Gastrocnemius medialis (tissue), 4 donors: ENCODE measurements around the gene FCRL2. TPM values are rescaled to one million over a fixed set of nuclear protein-coding genes. Genes with fewer than 3 reads are reported as not detected.

ENCODE experiments used
- ATAC-seq, 2 donors: fragments of 150-250 bp; one replicate each; pipeline ENCODE4 v1.9.1; 2016
- DNase-seq, 2 donors: peaks; one replicate each; pipeline ENCODE4 v3.0.0-alpha.2; 2019
- H3K27ac ChIP-seq, 4 donors: fragments of 200-600 bp; sonication (generic); 1 replicate in 1 of 4; 2 replicates in 3 of 4; pipeline ENCODE4 v1.5.1; 2016 to 2018; ENCODE audit warnings: mild to moderate bottlenecking in 2 of 4, moderate library complexity in 1 of 4
- H3K27me3 ChIP-seq, 3 donors: fragments of 200-600 bp; sonication (generic) in 2 of 3; 1 replicate in 1 of 3; 2 replicates in 2 of 3; pipeline versions ENCODE4 v1.5.1 to v1.6.0; 2016 to 2019; ENCODE audit warnings: mild to moderate bottlenecking in 1 of 3, moderate library complexity in 1 of 3
- H3K36me3 ChIP-seq, 2 donors: fragments of 200-600 bp; sonication (generic) in 1 of 2; one replicate each; pipeline ENCODE4 v1.5.1; 2017 to 2018
- H3K4me1 ChIP-seq, 2 donors: fragments of 200-600 bp; sonication (generic) in 1 of 2; one replicate each; pipeline ENCODE4 v1.5.1; 2016 to 2017; ENCODE audit warnings: mild to moderate bottlenecking in 2 of 2
- H3K4me3 ChIP-seq, 4 donors: fragments of 200-600 bp; sonication (generic) in 3 of 4; 1 replicate in 1 of 4; 2 replicates in 3 of 4; pipeline ENCODE4 v1.5.1; 2016 to 2019; ENCODE audit warnings: mild to moderate bottlenecking in 2 of 4
- H3K9me3 ChIP-seq, 3 donors: fragments of 200-600 bp; sonication (generic) in 2 of 3; 1 replicate in 1 of 3; 2 replicates in 2 of 3; pipeline ENCODE4 v1.5.1; 2016 to 2019
- CTCF ChIP-seq, 5 experiments: fragments of 450-650 bp in 3 of 5; fragments of 200-600 bp in 2 of 5; sonication (generic) in 2 of 5; IDR thresholded peaks in 4 of 5; conservative IDR thresholded peaks in 1 of 5; 1 replicate in 4 of 5; 2 replicates in 1 of 5; pipeline ENCODE4 v1.5.1; 2016 to 2019; ENCODE audit warnings: antibody characterized with exemption in 5 of 5, mild to moderate bottlenecking in 3 of 5, moderate library complexity in 3 of 5
- POLR2A ChIP-seq, 2 donors: fragments of 450-650 bp; IDR thresholded peaks; one replicate each; pipeline ENCODE4 v1.6.1; 2017; ENCODE audit warnings: antibody characterized with exemption in 2 of 2, mild to moderate bottlenecking in 2 of 2, moderate library complexity in 2 of 2
- in situ Hi-C, 4 donors: fragments of 200-750 bp; cut with MboI; loops; one replicate each; pipeline versions ENCODE4 v1.15.0 to v1.8.0; 2017; ENCODE audit warnings: low sequenced_read_pairs in 4 of 4
- intact Hi-C: fragments of 100-400 bp; cut with DNase I; formaldehyde crosslinking; loops from one replicate; pipeline ENCODE4 v1.15.1; 2023; ENCODE audit warnings: low total_unique reads
- total RNA-seq, 4 donors: library from RNA; depleted of rRNA; stranded (reverse); fragments of >200 nt; gene quantifications; one replicate each; pipeline versions ENCODE4 v1.1.0 to v1.2.3, GENCODE V29; 2016

FCRL2 gene
- total RNA-seq, 4 donors from 2014 or later = 0.19 TPM; not detected in 3

DNA sequence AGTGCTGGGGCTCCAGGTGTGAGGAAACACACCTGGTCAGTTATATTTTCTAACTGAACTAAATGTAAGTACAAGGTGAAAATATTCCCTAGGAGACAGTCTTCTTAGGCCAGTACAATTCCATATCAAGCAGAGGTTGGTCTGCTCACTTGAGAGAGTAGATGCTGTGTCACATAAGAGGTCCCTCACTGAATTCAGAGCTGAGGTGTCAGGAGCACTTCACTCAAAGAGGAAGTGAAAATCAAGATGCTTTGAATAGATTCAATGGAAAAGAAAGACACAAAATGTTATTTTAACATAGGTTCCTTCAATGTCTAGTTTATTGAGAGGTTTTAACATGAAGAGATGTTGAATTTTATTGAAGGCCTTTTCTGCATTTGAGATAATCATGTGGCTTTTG is 72.1 kb downstream of the FCRL2 start:
- ATAC-seq = no peak
- TF ChIP-seq CTCF (IDR thresholded peaks at IDR 0.05 in 4 of 5, conservative IDR thresholded peaks at IDR 0.05 in 1 of 5) = no peak
- no peak for TF ChIP-seq POLR2A (IDR thresholded peaks at IDR 0.05)
- no peak overlapping the region for H3K4me3 ChIP-seq
- no peaks in the 10 kb centered on the region for H3K27me3 ChIP-seq
- no peaks in the 10 kb centered on the region for H3K4me1 ChIP-seq
- H3K9me3 ChIP-seq = no peaks in the 10 kb centered on the region
- intact Hi-C loops (no loop called here), in situ Hi-C loops (no loop called here)
- DNase-seq = no peak
- H3K36me3 ChIP-seq = no peaks in the 10 kb centered on the region
- no peak overlapping the region for H3K27ac ChIP-seq

GRCh38 chr1:157703981-157704380 is 73.0 kb downstream of the FCRL2 start:
- H3K9me3 ChIP-seq = no peaks in the 10 kb centered on the region
- H3K4me3 ChIP-seq = no peak overlapping the region
- H3K4me1 ChIP-seq = no peaks in the 10 kb centered on the region
- no peak overlapping the region for H3K27ac ChIP-seq
- intact Hi-C loops (no loop called here), in situ Hi-C loops (no loop called here)
- H3K36me3 ChIP-seq = no peaks in the 10 kb centered on the region
- H3K27me3 ChIP-seq = no peaks in the 10 kb centered on the region
- TF ChIP-seq POLR2A (IDR thresholded peaks at IDR 0.05) (no peak), CTCF (IDR thresholded peaks at IDR 0.05 in 4 of 5, conservative IDR thresholded peaks at IDR 0.05 in 1 of 5) (no peak)
- no peak for DNase-seq
- ATAC-seq = no peak

DNA sequence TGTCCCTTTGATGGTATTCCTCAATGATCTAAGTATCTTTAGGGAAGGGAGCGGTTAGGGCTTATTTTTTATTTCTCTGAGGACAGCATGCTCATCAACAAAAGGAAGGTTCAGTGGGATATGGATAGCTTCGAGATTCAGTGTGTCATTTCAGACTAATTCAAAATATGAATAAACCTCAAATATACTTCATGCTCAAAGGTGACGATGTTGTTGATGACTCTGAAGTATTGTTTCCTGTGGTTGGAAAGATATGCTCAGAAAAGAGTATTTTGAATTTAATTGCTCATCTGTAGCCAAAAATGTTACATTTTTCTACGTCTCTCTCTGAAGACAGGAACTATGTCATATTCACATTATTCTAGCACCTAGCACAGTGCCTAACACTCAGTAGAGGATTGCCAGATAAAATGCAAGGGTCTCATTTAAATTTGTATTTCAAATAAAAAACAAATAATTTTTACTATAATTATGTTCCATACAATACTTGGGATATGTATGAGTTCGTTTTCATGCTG is 74.6 kb downstream of the FCRL2 start:
- in situ Hi-C loops = no loop called here
- no peak overlapping the region for H3K27ac ChIP-seq
- intact Hi-C loops = no loop called here
- no peak overlapping the region for H3K4me3 ChIP-seq
- no peaks in the 10 kb centered on the region for H3K27me3 ChIP-seq
- H3K4me1 ChIP-seq = no peaks in the 10 kb centered on the region
- DNase-seq = no peak
- no peaks in the 10 kb centered on the region for H3K36me3 ChIP-seq
- no peak for ATAC-seq
- no peak for TF ChIP-seq CTCF (IDR thresholded peaks at IDR 0.05 in 4 of 5, conservative IDR thresholded peaks at IDR 0.05 in 1 of 5)
- no peak for TF ChIP-seq POLR2A (IDR thresholded peaks at IDR 0.05)
- no peaks in the 10 kb centered on the region for H3K9me3 ChIP-seq

GRCh38 chr1:157700732-157701131 is 76.2 kb downstream of the FCRL2 start, which contains the start of gene FCRL3:
Gene FCRL3, minus strand, starts transcription at chr1:157700769. Its CDS starts 280 bp downstream, at chr1:157700489.
- H3K27me3 ChIP-seq = no peaks in the 10 kb centered on the region
- no peaks in the 10 kb centered on the region for H3K36me3 ChIP-seq
- DNase-seq = no peak
- ATAC-seq = no peak
- no peak within 1 kb of the TSS for H3K27ac ChIP-seq
- intact Hi-C loops (no loop called here), in situ Hi-C loops (no loop called here)
- H3K9me3 ChIP-seq = no peaks in the 10 kb centered on the region
- no peaks in the 10 kb centered on the region for H3K4me1 ChIP-seq
- TF ChIP-seq POLR2A (IDR thresholded peaks at IDR 0.05) = no peak
- H3K4me3 ChIP-seq = no peak within 1 kb of the TSS

GRCh38 chr1:157700305-157700704 is 76.6 kb downstream of the FCRL2 start:
- DNase-seq = no peak
- H3K4me1 ChIP-seq = no peaks in the 10 kb centered on the region
- H3K27ac ChIP-seq = no peak overlapping the region
- no peak overlapping the region for H3K4me3 ChIP-seq
- in situ Hi-C loops (no loop called here), intact Hi-C loops (no loop called here)
- TF ChIP-seq POLR2A (IDR thresholded peaks at IDR 0.05) (no peak), CTCF (IDR thresholded peaks at IDR 0.05 in 4 of 5, conservative IDR thresholded peaks at IDR 0.05 in 1 of 5) (no peak)
- H3K27me3 ChIP-seq = no peaks in the 10 kb centered on the region
- no peak for ATAC-seq
- H3K36me3 ChIP-seq = no peaks in the 10 kb centered on the region
- H3K9me3 ChIP-seq = no peaks in the 10 kb centered on the region
